PFSK-1 (cell line): ENCODE measurements around the gene UBE2D1.

Experiments used
- FOXP2 ChIP-seq: optimal IDR thresholded peaks from 2 replicates; pipeline ENCODE3; 2011; ENCODE audit warnings: borderline replicate concordance, control low read depth, inconsistent platforms; ENCODE audit not compliant: insufficient read depth; ENCODE audit errors: extremely low read length, extremely low read depth
- POLR2AphosphoS5 ChIP-seq: IDR thresholded peaks from 2 replicates; pipeline ENCODE4 v1.6.1; 2012; ENCODE audit warnings: low read depth, mild to moderate bottlenecking, control low read depth, low read length, moderate library complexity
- SIN3A ChIP-seq: IDR thresholded peaks from 2 replicates; pipeline ENCODE4 v1.6.1; 2012; ENCODE audit warnings: mild to moderate bottlenecking, low read length, moderate library complexity, borderline replicate concordance; ENCODE audit not compliant: insufficient read depth
- TAF1 ChIP-seq: IDR thresholded peaks from 2 replicates; pipeline ENCODE4 v1.6.1; 2012; ENCODE audit warnings: low read length, control low read depth, borderline replicate concordance; ENCODE audit not compliant: insufficient read depth
- TF ChIP-seq, protein P1 (sequence below), 2 experiments: IDR thresholded peaks; 2 replicates each; pipeline versions ENCODE4 v1.6.1 to v1.8.0; 2011 to 2012; ENCODE audit warnings: low read depth in 2 of 2, low read length in 2 of 2, control low read depth in 1 of 2, inconsistent platforms in 1 of 2, mild to moderate bottlenecking in 1 of 2, moderate library complexity in 1 of 2; ENCODE audit not compliant: insufficient read depth in 1 of 2

DNA sequence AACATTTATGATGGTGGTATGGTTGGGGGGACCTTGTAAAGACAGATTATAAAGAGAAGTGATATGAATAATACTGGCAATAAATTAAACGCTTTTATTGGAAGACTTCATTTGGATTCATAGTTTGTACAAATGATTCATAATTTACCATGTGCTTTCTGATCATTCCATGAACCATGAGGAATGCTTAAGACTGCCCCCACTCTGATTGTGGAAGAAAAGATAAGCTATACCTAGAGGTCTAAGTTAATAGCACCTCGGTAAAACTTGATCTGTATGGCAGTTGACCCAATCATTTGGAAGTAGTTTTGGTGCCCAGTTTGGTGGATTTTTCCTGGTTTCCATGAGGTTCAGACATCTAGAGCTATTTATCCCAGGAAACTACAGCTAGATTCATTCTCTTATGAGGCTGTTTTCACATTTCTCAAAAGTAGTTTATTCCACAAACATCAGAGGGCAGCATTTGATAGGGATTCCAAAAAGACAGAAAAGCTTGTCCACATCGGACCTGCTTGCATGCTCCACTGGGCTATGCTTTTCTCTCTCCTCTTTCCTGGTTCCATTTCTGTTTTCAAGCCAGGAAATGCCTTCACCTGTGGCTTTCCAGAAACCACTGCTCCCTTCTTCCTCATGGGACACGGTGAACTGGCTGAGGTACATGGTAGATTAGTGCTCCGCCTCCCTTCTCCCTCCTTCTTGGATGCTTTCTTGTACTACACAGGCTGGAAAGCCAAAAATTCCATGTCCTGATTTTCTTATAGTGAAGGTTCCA lies 79.7 kb downstream of the UBE2D1 start:
- TF ChIP-seq POLR2AphosphoS5 (no peak), SIN3A (no peak), TAF1 (no peak), FOXP2 (no peak)
- TF ChIP-seq, protein P1, sequence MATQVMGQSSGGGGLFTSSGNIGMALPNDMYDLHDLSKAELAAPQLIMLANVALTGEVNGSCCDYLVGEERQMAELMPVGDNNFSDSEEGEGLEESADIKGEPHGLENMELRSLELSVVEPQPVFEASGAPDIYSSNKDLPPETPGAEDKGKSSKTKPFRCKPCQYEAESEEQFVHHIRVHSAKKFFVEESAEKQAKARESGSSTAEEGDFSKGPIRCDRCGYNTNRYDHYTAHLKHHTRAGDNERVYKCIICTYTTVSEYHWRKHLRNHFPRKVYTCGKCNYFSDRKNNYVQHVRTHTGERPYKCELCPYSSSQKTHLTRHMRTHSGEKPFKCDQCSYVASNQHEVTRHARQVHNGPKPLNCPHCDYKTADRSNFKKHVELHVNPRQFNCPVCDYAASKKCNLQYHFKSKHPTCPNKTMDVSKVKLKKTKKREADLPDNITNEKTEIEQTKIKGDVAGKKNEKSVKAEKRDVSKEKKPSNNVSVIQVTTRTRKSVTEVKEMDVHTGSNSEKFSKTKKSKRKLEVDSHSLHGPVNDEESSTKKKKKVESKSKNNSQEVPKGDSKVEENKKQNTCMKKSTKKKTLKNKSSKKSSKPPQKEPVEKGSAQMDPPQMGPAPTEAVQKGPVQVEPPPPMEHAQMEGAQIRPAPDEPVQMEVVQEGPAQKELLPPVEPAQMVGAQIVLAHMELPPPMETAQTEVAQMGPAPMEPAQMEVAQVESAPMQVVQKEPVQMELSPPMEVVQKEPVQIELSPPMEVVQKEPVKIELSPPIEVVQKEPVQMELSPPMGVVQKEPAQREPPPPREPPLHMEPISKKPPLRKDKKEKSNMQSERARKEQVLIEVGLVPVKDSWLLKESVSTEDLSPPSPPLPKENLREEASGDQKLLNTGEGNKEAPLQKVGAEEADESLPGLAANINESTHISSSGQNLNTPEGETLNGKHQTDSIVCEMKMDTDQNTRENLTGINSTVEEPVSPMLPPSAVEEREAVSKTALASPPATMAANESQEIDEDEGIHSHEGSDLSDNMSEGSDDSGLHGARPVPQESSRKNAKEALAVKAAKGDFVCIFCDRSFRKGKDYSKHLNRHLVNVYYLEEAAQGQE (IDR thresholded peaks at IDR 0.05; ENCODE audit: insufficient read depth in 1 of 2, low read depth in 2 of 2, low read length in 2 of 2) = no peak
